Right lobe of liver (tissue), 4 donors: ENCODE measurements around the gene CD274.

Experiments used
- CTCF ChIP-seq, 4 donors: fragments of 200-600 bp in 3 of 4; fragments of 450-650 bp in 1 of 4; IDR thresholded peaks; one replicate each; pipeline versions ENCODE4 v1.5.1 to v1.8.0; 2016 to 2022; ENCODE audit warnings: antibody characterized with exemption in 4 of 4, mild to moderate bottlenecking in 2 of 4
- POLR2A ChIP-seq: fragments of 450-650 bp; IDR thresholded peaks from one replicate; pipeline ENCODE4 v1.6.1; 2017; ENCODE audit warnings: antibody characterized with exemption, mild to moderate bottlenecking
- donor health status: DM: no; HTN: no; CAD: no.
- donor health status: DM: no; HTN: no; CAD: no.
- donor health status: DM: no; HTN: yes; CAD: no.

GRCh38 chr9:5515261-5515650 lies 64.9 kb downstream of the CD274 start:
- TF ChIP-seq CTCF (IDR thresholded peaks at IDR 0.05) (no peak), POLR2A (no peak)
